Measurements from ENCODE around the gene EIF3A.
A peak's percentile ranks its signal among the peaks of the same experiment; 100 is the strongest.

DNA sequence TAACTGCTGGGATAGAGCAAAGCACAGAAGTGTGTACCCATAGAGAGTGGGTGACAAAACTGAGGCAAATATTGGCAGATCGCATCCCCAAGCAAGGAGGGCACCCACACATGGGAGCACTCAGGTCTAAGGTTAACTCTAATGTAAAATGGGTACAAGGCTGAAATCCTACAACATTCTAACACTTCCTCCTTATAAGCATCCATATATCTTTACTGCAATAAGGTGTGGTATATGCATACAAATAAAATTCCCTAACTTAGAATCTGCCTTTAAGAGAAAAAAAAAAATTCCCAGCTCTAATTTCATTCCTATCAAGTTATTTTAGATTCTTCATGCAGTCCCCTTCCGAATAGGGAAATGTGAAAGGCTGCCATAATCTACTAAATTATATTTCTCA lies 18.7 kb downstream of the EIF3A start:
- TF ChIP-seq, protein P1, sequence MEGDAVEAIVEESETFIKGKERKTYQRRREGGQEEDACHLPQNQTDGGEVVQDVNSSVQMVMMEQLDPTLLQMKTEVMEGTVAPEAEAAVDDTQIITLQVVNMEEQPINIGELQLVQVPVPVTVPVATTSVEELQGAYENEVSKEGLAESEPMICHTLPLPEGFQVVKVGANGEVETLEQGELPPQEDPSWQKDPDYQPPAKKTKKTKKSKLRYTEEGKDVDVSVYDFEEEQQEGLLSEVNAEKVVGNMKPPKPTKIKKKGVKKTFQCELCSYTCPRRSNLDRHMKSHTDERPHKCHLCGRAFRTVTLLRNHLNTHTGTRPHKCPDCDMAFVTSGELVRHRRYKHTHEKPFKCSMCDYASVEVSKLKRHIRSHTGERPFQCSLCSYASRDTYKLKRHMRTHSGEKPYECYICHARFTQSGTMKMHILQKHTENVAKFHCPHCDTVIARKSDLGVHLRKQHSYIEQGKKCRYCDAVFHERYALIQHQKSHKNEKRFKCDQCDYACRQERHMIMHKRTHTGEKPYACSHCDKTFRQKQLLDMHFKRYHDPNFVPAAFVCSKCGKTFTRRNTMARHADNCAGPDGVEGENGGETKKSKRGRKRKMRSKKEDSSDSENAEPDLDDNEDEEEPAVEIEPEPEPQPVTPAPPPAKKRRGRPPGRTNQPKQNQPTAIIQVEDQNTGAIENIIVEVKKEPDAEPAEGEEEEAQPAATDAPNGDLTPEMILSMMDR (IDR thresholded peaks at IDR 0.05; ENCODE audit: control extremely low read depth in 1 of 3, insufficient read depth in 1 of 3, low read depth in 1 of 3, low read length in 3 of 3): no peak
- TF ChIP-seq TAF1 (IDR thresholded peaks at IDR 0.05; ENCODE audit: low read depth, low read length) (no peak), TAF7 (optimal IDR thresholded peaks at IDR 0.05; ENCODE audit: borderline replicate concordance, low read depth, low read length) (no peak), KDM1A (IDR thresholded peaks at IDR 0.05; ENCODE audit: borderline replicate concordance, low read length) (no peak), HDAC2 (IDR thresholded peaks at IDR 0.05; ENCODE audit: borderline replicate concordance in 1 of 2, low read depth in 2 of 2, low read length in 2 of 2) (no peak), EZH2 (IDR thresholded peaks at IDR 0.05; ENCODE audit: low read depth, low read length, severe bottlenecking) (no peak), SAP30 (IDR thresholded peaks at IDR 0.05; ENCODE audit: insufficient read depth, insufficient replicate concordance, low read length) (no peak), JUND (IDR thresholded peaks at IDR 0.05; ENCODE audit: low read length) (no peak), POLR2A (IDR thresholded peaks at IDR 0.05; ENCODE audit: control extremely low read depth in 1 of 2, low read depth in 2 of 2, low read length in 2 of 2) (peak in 1 of 2 experiments; percentile 55; a peak in 1 of 3 replicates), RNF2 (IDR thresholded peaks at IDR 0.05; ENCODE audit: borderline replicate concordance, low read depth, low read length, missing control alignments, poor library complexity, severe bottlenecking) (no peak)
- TF ChIP-seq, protein P2, sequence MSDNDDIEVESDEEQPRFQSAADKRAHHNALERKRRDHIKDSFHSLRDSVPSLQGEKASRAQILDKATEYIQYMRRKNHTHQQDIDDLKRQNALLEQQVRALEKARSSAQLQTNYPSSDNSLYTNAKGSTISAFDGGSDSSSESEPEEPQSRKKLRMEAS (IDR thresholded peaks at IDR 0.05): no peak
- TF ChIP-seq, protein P3, sequence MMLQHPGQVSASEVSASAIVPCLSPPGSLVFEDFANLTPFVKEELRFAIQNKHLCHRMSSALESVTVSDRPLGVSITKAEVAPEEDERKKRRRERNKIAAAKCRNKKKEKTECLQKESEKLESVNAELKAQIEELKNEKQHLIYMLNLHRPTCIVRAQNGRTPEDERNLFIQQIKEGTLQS (IDR thresholded peaks at IDR 0.05; ENCODE audit: insufficient read depth, low read depth, low read length): no peak
